GM12874 (cell line): Measurements from ENCODE around the gene IGF1.

Experiments used
- TF ChIP-seq, protein P1 (sequence below): IDR thresholded peaks from 2 replicates; pipeline ENCODE4 v1.5.1; 2011; ENCODE audit warnings: low read depth, mild to moderate bottlenecking, control low read depth, low read length, moderate library complexity; ENCODE audit not compliant: insufficient read depth

IGF1 gene

DNA sequence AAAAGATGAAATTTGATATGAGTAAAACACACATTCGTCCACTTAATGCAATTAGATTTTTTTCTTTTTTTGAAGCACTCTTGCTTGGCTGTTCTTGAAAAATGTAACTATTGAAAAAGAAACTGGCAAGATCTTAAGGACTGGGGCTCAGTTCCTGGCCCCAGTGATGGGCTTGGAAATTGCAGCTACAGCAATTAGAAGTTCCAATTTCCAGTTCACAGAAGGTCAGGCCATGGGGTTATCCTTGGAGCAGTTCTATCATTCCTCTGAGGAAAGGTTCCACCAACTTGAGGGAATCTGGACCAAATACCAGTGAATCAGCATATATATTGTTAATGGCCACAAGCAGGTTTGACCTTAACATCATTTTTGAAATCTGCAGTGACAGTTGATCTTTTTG, 18.9 kb downstream of the IGF1 start:
- TF ChIP-seq, protein P1, sequence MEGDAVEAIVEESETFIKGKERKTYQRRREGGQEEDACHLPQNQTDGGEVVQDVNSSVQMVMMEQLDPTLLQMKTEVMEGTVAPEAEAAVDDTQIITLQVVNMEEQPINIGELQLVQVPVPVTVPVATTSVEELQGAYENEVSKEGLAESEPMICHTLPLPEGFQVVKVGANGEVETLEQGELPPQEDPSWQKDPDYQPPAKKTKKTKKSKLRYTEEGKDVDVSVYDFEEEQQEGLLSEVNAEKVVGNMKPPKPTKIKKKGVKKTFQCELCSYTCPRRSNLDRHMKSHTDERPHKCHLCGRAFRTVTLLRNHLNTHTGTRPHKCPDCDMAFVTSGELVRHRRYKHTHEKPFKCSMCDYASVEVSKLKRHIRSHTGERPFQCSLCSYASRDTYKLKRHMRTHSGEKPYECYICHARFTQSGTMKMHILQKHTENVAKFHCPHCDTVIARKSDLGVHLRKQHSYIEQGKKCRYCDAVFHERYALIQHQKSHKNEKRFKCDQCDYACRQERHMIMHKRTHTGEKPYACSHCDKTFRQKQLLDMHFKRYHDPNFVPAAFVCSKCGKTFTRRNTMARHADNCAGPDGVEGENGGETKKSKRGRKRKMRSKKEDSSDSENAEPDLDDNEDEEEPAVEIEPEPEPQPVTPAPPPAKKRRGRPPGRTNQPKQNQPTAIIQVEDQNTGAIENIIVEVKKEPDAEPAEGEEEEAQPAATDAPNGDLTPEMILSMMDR, result no peak

GRCh38 chr12:102459314-102459713, 21.0 kb downstream of the IGF1 start:
- TF ChIP-seq, protein P1, result no peak

- TF ChIP-seq, protein P1, result no peak
Observed at GRCh38 chr12:102454808-102455760, 25.3 kb downstream of the IGF1 start.

GRCh38 chr12:102454330-102454729, 26.0 kb downstream of the IGF1 start:
- TF ChIP-seq, protein P1, result no peak

DNA sequence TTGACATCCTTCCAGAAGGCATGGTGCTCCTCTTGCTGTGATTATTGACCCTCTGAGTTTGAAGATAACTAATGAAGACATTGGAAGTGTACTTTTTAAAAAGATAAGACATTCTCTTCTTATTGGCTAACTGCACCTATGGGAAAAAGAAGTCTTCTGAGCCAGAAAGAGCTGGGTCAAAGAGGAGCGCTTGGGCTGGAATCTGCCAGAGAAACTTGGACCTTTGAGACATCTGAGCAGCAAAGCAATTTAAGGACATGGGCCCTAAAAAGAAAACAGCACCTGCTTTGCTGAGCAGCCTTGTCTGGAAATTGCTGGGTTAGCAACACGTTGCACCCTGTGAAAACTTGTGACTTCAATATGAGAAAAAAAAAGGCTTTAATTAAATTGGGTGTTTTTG, 27.8 kb downstream of the IGF1 start:
- TF ChIP-seq, protein P1, result no peak

DNA sequence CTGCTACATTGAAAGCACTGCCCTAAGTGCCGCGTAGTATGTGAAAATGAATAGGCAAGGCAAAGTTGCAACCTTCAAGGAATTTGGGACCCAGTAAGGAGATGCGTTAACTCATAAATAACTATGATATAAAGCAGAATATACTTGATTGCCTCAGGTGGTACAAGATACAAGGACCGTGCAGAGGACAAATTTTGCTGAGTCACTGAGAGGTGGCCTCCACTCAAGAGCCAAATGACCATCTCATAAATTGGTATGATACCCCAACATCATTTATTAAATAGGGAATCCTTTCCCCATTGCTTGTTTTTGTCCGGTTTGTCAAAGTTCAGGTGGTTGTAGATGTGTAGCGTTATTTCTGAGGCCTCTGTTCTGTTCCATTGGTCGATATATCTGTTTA, 35.7 kb downstream of the IGF1 start:
- TF ChIP-seq, protein P1, result no peak

DNA sequence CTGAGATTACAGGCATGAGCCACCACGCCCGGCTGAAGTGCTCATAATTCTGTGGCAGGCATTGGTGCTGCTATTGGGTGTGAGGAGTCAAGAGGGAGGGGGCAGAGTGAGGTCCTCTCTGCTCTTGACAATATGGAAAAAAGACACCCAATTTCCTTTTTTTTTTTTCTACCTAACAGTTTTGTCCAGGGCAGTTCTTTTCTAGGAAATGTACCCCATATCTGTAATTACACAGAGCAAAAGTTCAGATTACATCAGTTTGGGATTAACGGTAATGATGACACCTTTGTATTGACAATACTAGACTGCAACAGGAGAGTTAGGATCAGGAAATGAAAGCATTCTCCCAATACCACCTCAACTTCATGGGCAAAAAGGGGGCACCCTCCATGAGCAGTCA, 36.3 kb downstream of the IGF1 start:
- TF ChIP-seq, protein P1, result no peak
